Immature natural killer cell (primary cell): ENCODE measurements around the gene C10orf71. TPM values are rescaled to one million over a fixed set of nuclear protein-coding genes. Genes with fewer than 3 reads are reported as not detected.

ENCODE experiments used
- DNase-seq, 3 donors: peaks; one replicate each; pipeline ENCODE4 v3.0.0; 2022; ENCODE audit warnings: mixed read lengths in 1 of 3
- H3K27ac Mint-ChIP-seq, 6 donors: one replicate each; pipeline ENCODE4 v1.8.0; 2020; ENCODE audit warnings: mixed read lengths in 6 of 6, mild to moderate bottlenecking in 5 of 6, inconsistent platforms in 4 of 6, moderate library complexity in 3 of 6
- H3K27me3 Mint-ChIP-seq, 3 donors: one replicate each; pipeline ENCODE4 v1.8.0; 2020 to 2021; ENCODE audit warnings: low read depth in 3 of 3, mild to moderate bottlenecking in 3 of 3, mixed read lengths in 3 of 3, moderate library complexity in 3 of 3, inconsistent platforms in 1 of 3
- H3K36me3 Mint-ChIP-seq, 3 donors: one replicate each; pipeline ENCODE4 v1.8.0; 2020; ENCODE audit warnings: mixed read lengths in 3 of 3, inconsistent platforms in 2 of 3, mild to moderate bottlenecking in 2 of 3
- H3K4me1 Mint-ChIP-seq, 2 donors: one replicate each; pipeline ENCODE4 v1.8.0; 2020; ENCODE audit warnings: inconsistent platforms in 2 of 2, mild to moderate bottlenecking in 2 of 2, mixed read lengths in 2 of 2, moderate library complexity in 1 of 2
- H3K4me3 Mint-ChIP-seq, 5 donors: one replicate each; pipeline ENCODE4 v1.8.0; 2020; ENCODE audit warnings: mild to moderate bottlenecking in 5 of 5, mixed read lengths in 5 of 5, inconsistent platforms in 3 of 5, moderate library complexity in 3 of 5
- H3K9me3 Mint-ChIP-seq, 6 donors: one replicate each; pipeline ENCODE4 v1.8.0; 2020; ENCODE audit warnings: mild to moderate bottlenecking in 6 of 6, mixed read lengths in 6 of 6, inconsistent platforms in 4 of 6, moderate library complexity in 3 of 6
- polyA plus RNA-seq, 3 donors: library from polyadenylated mRNA; unstranded; fragments of 300-500 nt; fragmentation: Illumina TruSeq; gene quantifications; one replicate each; pipeline ENCODE4 v1.2.3, GENCODE V29; 2021

Gene C10orf71
- polyA plus RNA-seq, 3 donors from 2014 or later: not detected

DNA sequence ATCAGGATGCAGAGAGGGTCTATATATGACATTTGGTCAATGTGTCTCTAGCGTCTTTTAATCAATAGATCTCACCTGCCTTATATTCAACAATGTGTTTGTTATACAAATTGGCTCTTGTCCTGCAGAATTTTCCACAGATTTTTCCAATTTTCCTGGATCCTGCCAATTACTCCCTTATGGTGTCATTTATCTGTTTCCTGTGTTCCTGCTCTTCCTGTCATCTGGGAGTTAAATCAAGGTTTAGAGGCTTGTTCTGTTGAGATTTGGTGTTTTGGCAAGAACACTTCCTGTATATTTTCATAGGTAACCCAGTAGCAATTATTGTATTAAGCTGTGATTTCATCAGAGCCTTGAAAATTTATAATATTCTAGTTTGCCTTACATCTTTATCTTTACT is 8.8 kb upstream of the C10orf71 start:
- Mint-ChIP-seq H3K36me3 (peaks cover 0 to 6% (median 0%) of the 10 kb centered on the region in 3 donors), H3K4me3 (no peak overlapping the region), H3K9me3 (no peaks in the 10 kb centered on the region), H3K4me1 (peaks cover 4 to 8% of the 10 kb centered on the region in 2 donors), H3K27ac (no peak overlapping the region), H3K27me3 (peaks cover 4 to 5% (median 4%) of the 10 kb centered on the region in 3 donors)
- no peak for DNase-seq

DNA sequence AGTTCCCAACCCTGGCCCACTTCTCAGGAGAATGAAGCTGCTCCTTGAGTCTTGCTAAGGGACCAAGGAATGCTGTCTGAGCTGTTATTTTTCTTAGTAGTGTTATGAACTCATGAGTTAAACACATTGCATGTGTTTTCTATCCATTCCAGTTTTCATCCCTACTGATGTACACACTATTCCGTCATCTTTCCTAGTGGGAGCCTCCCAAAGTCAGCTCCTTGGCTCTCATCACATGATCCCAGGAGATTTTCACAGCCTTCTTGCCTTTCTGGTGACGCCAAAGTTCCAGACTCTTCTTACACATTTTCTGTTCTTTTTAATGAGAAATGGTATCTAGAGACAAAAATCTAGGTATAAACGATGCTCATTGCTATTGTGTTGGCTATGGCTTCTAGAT is 8.4 kb upstream of the C10orf71 start:
- H3K36me3 Mint-ChIP-seq: peaks cover 0 to 6% (median 0%) of the 10 kb centered on the region in 3 donors
- no peak overlapping the region for H3K4me3 Mint-ChIP-seq
- H3K27ac Mint-ChIP-seq: no peak overlapping the region
- no peak for DNase-seq
- H3K9me3 Mint-ChIP-seq: no peaks in the 10 kb centered on the region
- H3K27me3 Mint-ChIP-seq: peaks cover 4 to 5% (median 4%) of the 10 kb centered on the region in 3 donors
- peaks cover 0 to 4% of the 10 kb centered on the region in 2 donors for H3K4me1 Mint-ChIP-seq

DNA sequence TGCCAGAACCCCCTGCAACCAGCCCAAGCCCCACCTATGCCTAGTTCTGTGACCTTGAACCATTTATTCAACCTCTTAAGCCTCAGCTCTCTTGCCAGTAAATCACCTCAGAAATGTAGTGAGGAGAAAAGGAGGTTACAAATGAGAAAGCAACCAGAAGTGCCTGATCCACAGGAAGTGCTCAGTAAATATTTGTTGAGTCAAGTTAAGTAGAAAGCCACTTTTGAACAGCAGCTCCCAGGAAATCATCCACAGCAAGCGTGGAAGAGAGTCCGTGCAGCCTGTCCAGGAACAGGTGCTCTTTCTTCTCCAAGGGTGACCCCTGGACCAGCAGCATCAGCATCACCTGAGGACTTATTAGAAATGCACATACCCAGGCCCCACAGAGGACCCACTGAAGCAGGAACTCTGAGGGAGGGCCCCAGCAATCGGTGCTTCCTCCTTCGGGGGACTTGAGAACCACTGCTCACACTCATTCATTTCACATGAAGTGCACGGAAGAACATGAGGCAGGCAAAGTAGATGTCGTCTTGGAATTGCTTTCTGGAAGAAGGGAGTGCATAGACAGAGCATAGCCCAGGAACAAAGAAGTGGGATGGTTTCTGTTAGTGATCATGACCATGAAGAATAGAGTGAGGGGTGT is 6.3 kb upstream of the C10orf71 start:
- peak overlapping the region in 1 of 6 donors; percentile 49 for H3K27ac Mint-ChIP-seq
- H3K4me3 Mint-ChIP-seq: no peak overlapping the region
- peaks cover 0 to 4% of the 10 kb centered on the region in 2 donors for H3K4me1 Mint-ChIP-seq
- no peak for DNase-seq
- H3K9me3 Mint-ChIP-seq: no peaks in the 10 kb centered on the region
- peaks cover 2 to 10% (median 8%) of the 10 kb centered on the region in 3 donors for H3K27me3 Mint-ChIP-seq
- H3K36me3 Mint-ChIP-seq: peaks cover 0 to 6% (median 0%) of the 10 kb centered on the region in 3 donors

DNA sequence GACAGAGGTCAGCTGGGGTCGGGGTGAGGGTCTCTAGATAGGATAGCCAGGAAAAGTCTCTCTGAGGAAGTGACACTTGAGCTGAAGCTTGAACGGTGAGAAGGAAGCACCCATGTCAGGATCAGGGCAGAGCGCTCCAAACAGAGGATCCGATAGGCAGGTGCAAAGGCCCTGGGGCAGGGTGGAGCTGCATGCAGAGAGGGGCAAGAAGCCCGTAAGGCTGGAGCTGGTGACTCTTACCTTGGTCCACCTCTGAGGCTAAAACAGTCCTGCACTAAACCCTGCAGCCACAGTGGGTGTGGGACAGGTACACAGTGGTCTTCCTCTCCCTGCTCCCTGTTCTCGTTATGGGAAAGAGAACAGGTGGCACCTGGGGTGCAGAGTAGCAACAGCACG is 5.8 kb upstream of the C10orf71 start:
- peak overlapping the region in 1 of 6 donors; percentile 49 for H3K27ac Mint-ChIP-seq

DNA sequence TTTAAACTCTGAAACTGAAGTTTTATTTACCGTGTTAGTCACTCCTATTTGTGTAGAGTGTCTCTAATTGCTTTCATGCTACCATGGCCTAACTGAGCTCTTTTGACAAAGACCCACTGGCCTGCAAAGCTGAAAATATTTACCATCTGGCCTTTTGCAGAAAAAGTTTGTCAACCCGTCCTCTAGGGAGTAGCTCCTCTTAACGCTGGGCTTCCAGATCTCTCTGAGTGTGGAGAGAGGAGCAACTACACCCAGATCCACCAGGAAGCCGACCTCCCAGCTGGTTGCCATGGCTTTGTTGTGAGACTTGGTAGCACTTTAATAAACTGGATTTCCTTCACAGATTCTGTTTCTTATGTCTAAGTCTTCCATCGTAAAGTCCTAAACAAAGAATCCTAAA is 4.2 kb upstream of the C10orf71 start:
- Mint-ChIP-seq H3K4me3 (no peak overlapping the region), H3K9me3 (no peaks in the 10 kb centered on the region), H3K4me1 (peaks cover 12 to 14% of the 10 kb centered on the region in 2 donors), H3K27me3 (peaks cover 2 to 13% (median 8%) of the 10 kb centered on the region in 3 donors), H3K36me3 (peaks cover 0 to 6% (median 0%) of the 10 kb centered on the region in 3 donors), H3K27ac (no peak overlapping the region)
- no peak for DNase-seq

More for the DNA sequence above, 5.8 kb upstream of the C10orf71 start:
- H3K9me3 Mint-ChIP-seq: no peaks in the 10 kb centered on the region
- peaks cover 2 to 10% (median 8%) of the 10 kb centered on the region in 3 donors for H3K27me3 Mint-ChIP-seq
- H3K36me3 Mint-ChIP-seq: peaks cover 0 to 6% (median 0%) of the 10 kb centered on the region in 3 donors
- no peak overlapping the region for H3K4me3 Mint-ChIP-seq
- H3K4me1 Mint-ChIP-seq: peaks cover 0 to 4% of the 10 kb centered on the region in 2 donors
- no peak for DNase-seq

DNA sequence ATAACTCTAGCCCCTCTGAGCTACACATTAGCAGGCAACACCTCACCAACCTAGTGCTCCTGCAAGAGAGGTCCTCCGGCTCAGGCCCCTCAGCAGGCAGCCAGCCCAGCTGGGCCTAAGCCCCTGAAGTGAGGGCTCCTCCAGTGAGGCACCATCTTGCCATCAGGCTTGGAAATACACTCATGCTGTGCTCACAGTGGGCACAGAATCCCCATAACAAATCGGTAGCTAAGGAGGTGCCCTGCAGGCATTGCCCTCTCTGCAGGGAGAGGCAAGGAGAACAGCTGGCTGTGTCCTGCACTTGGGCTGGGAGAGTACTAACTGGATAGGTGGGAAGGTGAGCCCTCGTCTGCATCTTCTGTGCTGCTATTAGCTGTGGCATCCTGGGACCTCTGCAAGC is 3.7 kb upstream of the C10orf71 start:
- Mint-ChIP-seq H3K9me3 (no peaks in the 10 kb centered on the region), H3K36me3 (peaks cover 0 to 6% (median 0%) of the 10 kb centered on the region in 3 donors), H3K4me1 (peaks cover 18 to 19% of the 10 kb centered on the region in 2 donors), H3K4me3 (no peak overlapping the region), H3K27me3 (peaks cover 2 to 12% (median 8%) of the 10 kb centered on the region in 3 donors), H3K27ac (no peak overlapping the region)
- DNase-seq: no peak

DNA sequence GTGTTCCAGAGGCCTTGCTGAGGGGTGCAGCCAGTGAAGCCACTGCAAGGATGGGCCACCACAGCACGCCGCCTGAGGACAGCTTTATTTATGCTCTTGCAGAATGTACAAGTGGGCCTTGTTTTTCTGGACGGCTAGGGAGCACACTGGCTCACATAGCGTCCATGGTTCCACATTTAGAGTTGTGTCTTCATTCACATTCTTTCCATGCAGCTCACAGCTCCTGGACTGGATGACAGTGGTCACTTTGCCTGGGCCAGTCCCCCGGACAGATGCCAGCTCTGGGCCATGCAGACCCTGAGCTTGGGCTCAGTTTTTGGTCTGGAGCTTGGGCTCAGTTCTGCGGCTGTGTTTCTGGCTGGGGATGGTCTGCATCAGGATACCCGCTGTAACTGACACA is 2.6 kb upstream of the C10orf71 start:
- Mint-ChIP-seq H3K4me3 (no peak overlapping the region), H3K4me1 (peaks cover 28% of the 10 kb centered on the region in 2 donors), H3K27me3 (peaks cover 2 to 12% (median 8%) of the 10 kb centered on the region in 3 donors), H3K36me3 (peaks cover 0 to 10% (median 0%) of the 10 kb centered on the region in 3 donors), H3K9me3 (no peaks in the 10 kb centered on the region), H3K27ac (no peak overlapping the region)
- no peak for DNase-seq

DNA sequence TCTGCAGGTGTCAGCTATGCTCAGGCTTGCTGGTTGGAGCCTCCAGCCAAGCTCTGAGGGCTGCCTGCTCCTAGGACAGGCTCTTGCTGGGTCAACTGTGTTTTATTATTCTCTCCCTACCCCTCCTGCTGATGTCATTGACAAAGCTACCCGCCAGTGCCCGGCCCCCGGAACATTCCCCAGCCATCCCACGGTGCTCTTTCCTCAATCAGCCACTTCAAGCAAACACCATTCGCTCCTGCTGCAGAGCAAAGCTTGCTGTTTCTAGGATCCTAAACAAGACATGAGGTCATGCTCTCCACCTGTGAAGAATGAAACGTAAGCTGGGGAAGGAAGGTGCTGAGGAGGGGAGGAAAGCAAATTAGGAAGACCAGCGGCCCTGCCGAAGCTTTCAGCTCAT is 2.1 kb upstream of the C10orf71 start:
- no peak overlapping the region for H3K27ac Mint-ChIP-seq
- H3K4me3 Mint-ChIP-seq: no peak overlapping the region
- peaks cover 28% of the 10 kb centered on the region in 2 donors for H3K4me1 Mint-ChIP-seq
- H3K27me3 Mint-ChIP-seq: peaks cover 2 to 12% (median 8%) of the 10 kb centered on the region in 3 donors
- DNase-seq: no peak
- H3K36me3 Mint-ChIP-seq: peaks cover 0 to 10% (median 0%) of the 10 kb centered on the region in 3 donors
- H3K9me3 Mint-ChIP-seq: no peaks in the 10 kb centered on the region

DNA sequence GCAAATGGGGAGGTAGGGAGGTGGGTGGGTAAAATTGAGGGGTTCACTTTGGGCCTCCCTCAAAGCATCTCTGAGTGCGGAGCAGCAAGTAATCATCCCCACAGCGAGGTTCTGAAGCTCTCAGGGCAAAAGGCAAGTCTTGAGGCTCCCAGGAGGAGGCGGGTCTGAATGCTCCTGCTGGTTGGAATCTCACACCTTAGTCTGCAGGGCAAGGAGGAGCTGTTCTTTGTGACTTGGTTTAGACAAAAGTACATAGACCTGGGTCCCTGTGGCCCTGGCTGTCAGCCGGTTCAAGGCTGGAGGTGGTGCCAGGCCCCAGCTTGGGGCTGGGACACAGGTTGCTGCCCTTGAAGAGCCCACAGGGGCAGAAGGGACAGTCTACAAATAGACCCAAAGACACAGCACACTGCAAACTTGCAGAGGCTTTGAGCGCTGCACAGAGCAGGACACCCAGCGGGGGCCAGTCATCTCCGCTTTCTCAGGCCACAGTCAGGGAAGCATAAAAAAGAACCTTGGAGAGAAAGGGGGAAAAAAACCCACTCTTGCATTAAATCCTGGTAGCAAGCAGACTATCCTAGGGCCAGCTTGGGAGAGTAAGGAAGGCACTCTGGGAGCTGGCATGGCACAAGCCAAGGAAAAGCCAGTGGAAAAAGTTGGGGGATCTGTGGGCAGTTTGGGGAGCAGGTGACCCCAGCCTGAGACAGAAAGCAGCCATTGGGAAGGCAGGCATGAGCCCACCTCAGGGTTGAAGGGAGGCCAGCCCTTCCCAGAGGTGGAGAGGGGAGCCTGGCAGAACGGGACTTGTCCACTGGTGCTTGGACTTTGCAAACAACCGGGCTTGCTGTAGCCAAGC is 926 bp upstream of the C10orf71 start:
- Mint-ChIP-seq H3K36me3 (peaks cover 0 to 4% (median 0%) of the 10 kb centered on the region in 3 donors), H3K9me3 (no peaks in the 10 kb centered on the region), H3K4me3 (no peak overlapping the region), H3K4me1 (peaks cover 25 to 28% of the 10 kb centered on the region in 2 donors), H3K27ac (peak overlapping the region in 1 of 6 donors; percentile 22), H3K27me3 (peaks cover under 1 to 12% (median 6%) of the 10 kb centered on the region in 3 donors)
- no peak for DNase-seq

DNA sequence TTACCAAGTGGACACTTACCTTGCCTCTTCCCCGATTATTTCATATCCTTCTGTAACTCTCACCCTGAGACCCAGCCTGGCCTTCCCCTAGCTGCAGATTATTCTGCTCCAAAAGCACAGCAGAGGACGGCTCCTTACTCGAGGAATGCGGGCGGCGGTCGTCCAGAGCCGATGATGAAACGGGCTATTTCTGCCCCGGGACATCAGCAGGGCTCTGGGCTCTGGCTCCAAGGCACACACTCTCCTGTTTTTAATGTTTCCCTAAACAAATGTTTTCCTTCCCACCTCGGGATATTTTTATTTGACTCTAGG is 343 bp upstream of the C10orf71 start:
- DNase-seq: no peak
- H3K4me1 Mint-ChIP-seq: peaks cover 24 to 28% of the 10 kb centered on the region in 2 donors
- H3K9me3 Mint-ChIP-seq: no peaks in the 10 kb centered on the region
- H3K4me3 Mint-ChIP-seq: no peak overlapping the region
- no peak overlapping the region for H3K27ac Mint-ChIP-seq
- peaks cover 0 to 3% (median 0%) of the 10 kb centered on the region in 3 donors for H3K36me3 Mint-ChIP-seq
- peaks cover 0 to 12% (median 6%) of the 10 kb centered on the region in 3 donors for H3K27me3 Mint-ChIP-seq

DNA sequence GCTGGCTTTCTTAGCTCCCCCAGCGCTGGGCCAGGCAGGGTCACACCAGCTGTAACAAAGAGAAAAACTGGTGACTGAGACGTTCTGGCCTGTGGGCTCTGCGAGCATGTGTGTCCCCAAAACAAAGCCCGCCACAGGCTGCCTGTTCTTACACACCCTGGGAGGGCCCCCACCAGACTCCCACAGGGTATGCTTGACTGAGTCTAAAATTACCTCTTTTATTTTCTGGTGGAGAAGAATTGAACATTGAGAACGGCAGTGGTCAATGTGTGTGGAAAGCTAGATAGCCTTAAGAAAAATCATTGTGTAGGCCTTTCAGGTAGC is 808 bp downstream of the C10orf71 start:
- H3K36me3 Mint-ChIP-seq: peaks cover 0 to 3% (median 0%) of the 10 kb centered on the region in 3 donors
- peaks cover 24 to 28% of the 10 kb centered on the region in 2 donors for H3K4me1 Mint-ChIP-seq
- H3K9me3 Mint-ChIP-seq: no peaks in the 10 kb centered on the region
- peak overlapping the region in 3 of 6 donors; percentile 22 to 57 (median 40) for H3K27ac Mint-ChIP-seq
- no peak for DNase-seq
- H3K27me3 Mint-ChIP-seq: peaks cover 0 to 11% (median 6%) of the 10 kb centered on the region in 3 donors
- no peak overlapping the region for H3K4me3 Mint-ChIP-seq

DNA sequence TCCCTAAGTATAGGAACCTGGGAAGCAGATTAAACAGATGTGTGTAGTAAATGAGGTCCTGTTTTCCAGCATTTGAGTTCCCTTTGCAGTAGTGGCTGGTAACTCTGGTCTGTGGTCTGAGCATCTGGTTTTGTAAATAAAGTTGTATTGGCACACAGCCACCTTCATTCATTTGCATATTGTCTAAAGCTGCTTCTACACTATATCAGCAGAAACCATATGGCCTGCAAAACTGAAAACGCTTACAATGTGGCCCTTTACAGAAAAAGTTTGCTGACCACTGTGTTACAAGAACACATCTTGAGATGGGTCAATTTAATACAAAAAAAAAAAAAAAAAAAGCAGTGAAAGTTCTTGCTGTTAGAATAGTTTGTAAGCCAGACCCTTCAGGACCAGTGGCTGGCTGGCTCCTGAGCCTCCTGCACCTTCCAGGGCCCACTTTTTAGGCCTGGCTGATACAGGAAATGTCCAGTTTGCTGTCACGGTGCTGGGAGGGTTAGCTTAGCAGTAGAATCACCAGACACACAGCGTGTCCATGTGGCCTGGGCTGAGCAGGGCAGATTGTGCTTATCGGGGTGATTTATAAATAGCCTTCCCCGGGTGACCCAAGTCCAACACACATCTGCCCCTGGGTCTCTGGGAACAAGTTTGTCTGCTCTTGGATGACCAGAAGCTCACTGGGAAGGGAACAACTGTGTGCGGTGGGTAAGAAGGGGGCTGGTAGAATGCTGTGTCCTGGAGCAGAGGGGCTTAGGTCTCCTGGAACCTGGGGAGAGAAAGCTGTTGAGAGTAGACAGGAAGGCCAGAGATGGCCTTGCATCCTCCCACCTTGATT is 1.4 kb downstream of the C10orf71 start:
- no peak overlapping the region for H3K4me3 Mint-ChIP-seq
- peak overlapping the region in 1 of 6 donors; percentile 57 for H3K27ac Mint-ChIP-seq
- H3K9me3 Mint-ChIP-seq: no peaks in the 10 kb centered on the region

DNA sequence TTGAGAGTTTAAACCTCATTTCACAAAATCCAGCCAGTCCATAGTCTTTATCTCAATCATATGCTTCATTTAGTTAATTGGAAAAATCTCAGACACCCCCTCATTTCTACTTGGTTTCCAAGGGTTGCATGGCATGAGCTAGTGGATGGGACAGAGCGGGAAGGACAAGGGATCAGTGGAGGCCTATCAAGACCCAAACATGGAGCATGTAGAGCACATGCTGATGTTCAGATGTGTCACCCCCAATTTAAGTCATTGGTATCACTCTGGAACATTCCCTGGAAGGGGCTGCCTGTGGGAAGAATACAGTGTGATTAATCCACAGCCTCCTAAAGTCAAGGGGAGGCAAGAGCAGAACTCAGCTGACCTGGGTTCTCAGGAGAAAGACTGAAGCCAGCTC is 2.3 kb downstream of the C10orf71 start:
- Mint-ChIP-seq H3K4me3 (no peak overlapping the region), H3K4me1 (peaks cover 24 to 28% of the 10 kb centered on the region in 2 donors), H3K27me3 (peaks cover 3 to 11% (median 6%) of the 10 kb centered on the region in 3 donors), H3K36me3 (peaks cover 0 to 3% (median 0%) of the 10 kb centered on the region in 3 donors), H3K9me3 (no peaks in the 10 kb centered on the region), H3K27ac (no peak overlapping the region)
- no peak for DNase-seq

More for the DNA sequence above, 1.4 kb downstream of the C10orf71 start:
- H3K4me1 Mint-ChIP-seq: peaks cover 24 to 28% of the 10 kb centered on the region in 2 donors
- peaks cover 0 to 3% (median 0%) of the 10 kb centered on the region in 3 donors for H3K36me3 Mint-ChIP-seq
- DNase-seq: peak in 1 of 3 donors; percentile 19
- H3K27me3 Mint-ChIP-seq: peaks cover 0 to 11% (median 6%) of the 10 kb centered on the region in 3 donors
